GM23338 (cell line): ENCODE results near the gene CLP1. TPM values are rescaled to one million over a fixed set of nuclear protein-coding genes. Genes with fewer than 3 reads are reported as not detected.

Experiments used
- ATAC-seq: fragments of 200-7000 bp; cut with Tn5 transposase; 3 replicates; pipeline ENCODE4 v1.9.1; 2020
- DNase-seq: peaks from one replicate; pipeline ENCODE4 v3.0.0-alpha.2; 2015; ENCODE audit warnings: low spot score
- H2AFZ ChIP-seq: fragments of 200-600 bp; sonication (generic); 2 replicates; pipeline ENCODE4 v1.8.0; 2016; ENCODE audit warnings: antibody characterized with exemption, mild to moderate bottlenecking, moderate library complexity
- H3F3A ChIP-seq: fragments of 200-600 bp; sonication (generic); replicated peaks from 2 replicates; pipeline ENCODE4 v1.8.0; 2017; ENCODE audit warnings: antibody characterized with exemption, mixed run types, low read depth
- H3K27ac ChIP-seq: fragments of 200-600 bp; sonication (generic); 2 replicates; pipeline ENCODE4 v1.6.1; 2016; ENCODE audit warnings: low read depth
- H3K27me3 ChIP-seq: fragments of 200-600 bp; sonication (generic); 2 replicates; pipeline ENCODE4 v1.8.0; 2016; ENCODE audit warnings: mild to moderate bottlenecking, mixed run types, moderate library complexity; ENCODE audit not compliant: insufficient read depth
- H3K36me3 ChIP-seq: fragments of 200-600 bp; sonication (generic); 2 replicates; pipeline ENCODE4 v1.8.0; 2016; ENCODE audit warnings: mild to moderate bottlenecking; ENCODE audit not compliant: insufficient read depth
- H3K4me1 ChIP-seq: fragments of 200-600 bp; sonication (generic); 2 replicates; pipeline ENCODE4 v1.8.0; 2016; ENCODE audit warnings: mild to moderate bottlenecking, moderate library complexity; ENCODE audit not compliant: insufficient read depth
- H3K4me2 ChIP-seq: fragments of 200-600 bp; sonication (generic); 2 replicates; pipeline ENCODE4 v1.7.1; 2017; ENCODE audit warnings: mixed run types
- H3K4me3 ChIP-seq: fragments of 200-600 bp; sonication (generic); 2 replicates; pipeline ENCODE4 v1.6.1; 2016; ENCODE audit warnings: mixed run types
- H3K79me2 ChIP-seq: fragments of 200-600 bp; sonication (generic); replicated peaks from 2 replicates; pipeline ENCODE4 v1.8.0; 2017; ENCODE audit warnings: mild to moderate bottlenecking; ENCODE audit not compliant: insufficient read depth
- H3K9me2 ChIP-seq: fragments of 200-600 bp; sonication (generic); 2 replicates; pipeline ENCODE4 v1.8.0; 2017; ENCODE audit not compliant: insufficient read depth
- H4K20me1 ChIP-seq: fragments of 200-600 bp; sonication (generic); replicated peaks from 2 replicates; pipeline ENCODE4 v1.8.0; 2017; ENCODE audit warnings: mild to moderate bottlenecking; ENCODE audit not compliant: insufficient read depth
- H3K27ac Mint-ChIP-seq: 2 replicates; pipeline ENCODE4 v1.8.0; 2020; ENCODE audit warnings: inconsistent platforms, mild to moderate bottlenecking, moderate library complexity, mixed read lengths
- H3K27me3 Mint-ChIP-seq: 3 replicates; pipeline ENCODE4 v1.8.0; 2022; ENCODE audit warnings: low read depth, mild to moderate bottlenecking, moderate library complexity, mixed read lengths, inconsistent platforms; ENCODE audit not compliant: insufficient read depth, poor library complexity
- H3K36me3 Mint-ChIP-seq: 3 replicates; pipeline ENCODE4 v1.8.0; 2021; ENCODE audit warnings: low read depth, mild to moderate bottlenecking, inconsistent platforms, moderate library complexity, mixed read lengths
- H3K4me1 Mint-ChIP-seq: 3 replicates; pipeline ENCODE4 v1.8.0; 2020; ENCODE audit warnings: mild to moderate bottlenecking, inconsistent platforms, mixed read lengths
- H3K4me3 Mint-ChIP-seq: 3 replicates; pipeline ENCODE4 v1.8.0; 2021; ENCODE audit warnings: moderate library complexity, mild to moderate bottlenecking, inconsistent platforms, mixed read lengths
- H3K9me3 Mint-ChIP-seq: 3 replicates; pipeline ENCODE4 v1.8.0; 2020; ENCODE audit warnings: moderate library complexity, mild to moderate bottlenecking, inconsistent platforms, mixed read lengths
- CREB1 ChIP-seq: fragments of 250-450 bp; sonication (Bioruptor Pico); IDR thresholded peaks from 2 replicates; pipeline ENCODE4 v1.5.0; 2020; ENCODE audit warnings: low read depth, mild to moderate bottlenecking, moderate library complexity
- CTCF ChIP-seq, 2 experiments: fragments of 200-600 bp in 1 of 2; sonication (generic) in 1 of 2; conservative IDR thresholded peaks; 2 replicates each; pipeline versions ENCODE4 v1.5.1 to v1.6.1; 2016 to 2017; ENCODE audit warnings: antibody characterized with exemption in 2 of 2, low read depth in 2 of 2, mild to moderate bottlenecking in 2 of 2, moderate library complexity in 1 of 2
- EZH2phosphoT487 ChIP-seq: fragments of 200-600 bp; sonication (generic); IDR thresholded peaks from one replicate; pipeline ENCODE4 v1.8.1; 2018; ENCODE audit warnings: antibody characterized with exemption; ENCODE audit not compliant: unreplicated experiment
- JUNB ChIP-seq: IDR thresholded peaks from one replicate; pipeline ENCODE4 v1.6.1; 2016; ENCODE audit warnings: antibody characterized with exemption; ENCODE audit not compliant: unreplicated experiment
- NANOG ChIP-seq: IDR thresholded peaks from 2 replicates; pipeline ENCODE4 v1.6.1; 2016; ENCODE audit warnings: antibody characterized with exemption, borderline replicate concordance
- POLR2AphosphoS5 ChIP-seq: IDR thresholded peaks from 2 replicates; pipeline ENCODE4 v1.6.1; 2016; ENCODE audit warnings: antibody characterized with exemption, low read depth
- REST ChIP-seq: IDR thresholded peaks from one replicate; pipeline ENCODE4 v1.6.1; 2018; ENCODE audit warnings: antibody characterized with exemption; ENCODE audit not compliant: unreplicated experiment
- STAT1 ChIP-seq: IDR thresholded peaks from one replicate; pipeline ENCODE4 v1.6.1; 2016; ENCODE audit warnings: antibody characterized with exemption; ENCODE audit not compliant: unreplicated experiment
- ZNF114 ChIP-seq: fragments of 250-450 bp; sonication (Bioruptor Pico); IDR thresholded peaks from 2 replicates; pipeline ENCODE4 v1.5.0; 2020; ENCODE audit warnings: mild to moderate bottlenecking, moderate library complexity
- ZNF331 ChIP-seq: fragments of 250-450 bp; sonication (Bioruptor Pico); IDR thresholded peaks from 2 replicates; pipeline ENCODE4 v1.5.0; 2020; ENCODE audit warnings: low read depth, mild to moderate bottlenecking, moderate library complexity
- ZNF462 ChIP-seq: fragments of 250-450 bp; sonication (Bioruptor Pico); IDR thresholded peaks from 2 replicates; pipeline ENCODE4 v1.5.0; 2020; ENCODE audit warnings: mild to moderate bottlenecking, moderate library complexity
- polyA plus RNA-seq: library from polyadenylated mRNA; unstranded; fragments of >200 nt; fragmentation: Nextera tagmentation; extraction: Ambion mirVana; gene quantifications from 2 replicates; pipeline ENCODE4 v1.2.1, GENCODE V29; 2016
- total RNA-seq: library from RNA; depleted of rRNA; stranded (reverse); fragments of >200 nt; shearing (Covaris generic); gene quantifications from 2 replicates; pipeline ENCODE4 v1.2.3, GENCODE V29; 2014

CLP1 gene
- total and polyA plus RNA-seq, 2 experiments from 2014 or later: 16.8 to 25.2 TPM

GRCh38 chr11:57615308-57615707 lies 42.3 kb upstream of the CLP1 start:
- Histone ChIP-seq H3K9me2 (no peaks in the 10 kb centered on the region), H2AFZ (no peak overlapping the region), H3F3A (0 out of 2 replicates have a peak, but pooled peaks cover 3% of the 10 kb centered on the region), H3K36me3 (no peaks in the 10 kb centered on the region), H3K4me2 (no peak overlapping the region), H3K4me3 (no peak overlapping the region), H3K79me2 (no peaks in the 10 kb centered on the region), H3K27ac (no peak overlapping the region), H4K20me1 (no peaks in the 10 kb centered on the region), H3K27me3 (no peaks in the 10 kb centered on the region), H3K4me1 (no peaks in the 10 kb centered on the region)
- DNase-seq (no peak), ATAC-seq (no peak)
- H3K4me1 Mint-ChIP-seq: peaks cover 3% of the 10 kb centered on the region; the same call in 1 of the 3 replicates
- peaks cover 10% of the 10 kb centered on the region for H3K27me3 Mint-ChIP-seq
- TF ChIP-seq ZNF462 (CRISPR knock-in tag): no peak
- no peak for TF ChIP-seq JUNB
- no peak overlapping the region for H3K4me3 Mint-ChIP-seq
- peaks cover 41% of the 10 kb centered on the region for H3K36me3 Mint-ChIP-seq
- peaks cover 11% of the 10 kb centered on the region; the same call in 2 of the 3 replicates for H3K9me3 Mint-ChIP-seq
- no peak overlapping the region for H3K27ac Mint-ChIP-seq

- Histone ChIP-seq H3K36me3 (no peaks in the 10 kb centered on the region), H3K4me3 (no peak overlapping the region), H3K79me2 (no peaks in the 10 kb centered on the region), H3K4me1 (no peaks in the 10 kb centered on the region), H3K9me2 (no peaks in the 10 kb centered on the region), H3K27me3 (no peaks in the 10 kb centered on the region), H4K20me1 (no peaks in the 10 kb centered on the region), H3K4me2 (no peak overlapping the region), H3K27ac (no peak overlapping the region), H3F3A (0 out of 2 replicates have a peak, but pooled peaks cover 3% of the 10 kb centered on the region), H2AFZ (no peak overlapping the region)
- DNase-seq (no peak), ATAC-seq (no peak)
- Mint-ChIP-seq H3K36me3 (peaks cover 41% of the 10 kb centered on the region), H3K9me3 (peaks cover 23% of the 10 kb centered on the region; the same call in 2 of the 3 replicates), H3K4me3 (no peak overlapping the region), H3K27me3 (peaks cover 5% of the 10 kb centered on the region), H3K4me1 (peaks cover 3% of the 10 kb centered on the region; the same call in 1 of the 3 replicates), H3K27ac (no peak overlapping the region)
- no peak for TF ChIP-seq EZH2phosphoT487
- no peak for TF ChIP-seq ZNF331 (CRISPR knock-in tag)
- no peak for TF ChIP-seq REST
- no peak for TF ChIP-seq JUNB
- no peak for TF ChIP-seq STAT1
- no peak for TF ChIP-seq CTCF (conservative IDR thresholded peaks at IDR 0.05; ENCODE audit: low read depth in 2 of 2)
- TF ChIP-seq POLR2AphosphoS5: no peak
- TF ChIP-seq NANOG: no peak
- no peak for TF ChIP-seq ZNF114 (CRISPR knock-in tag)
- TF ChIP-seq CREB1 (CRISPR knock-in tag): no peak
Observed at GRCh38 chr11:57616595-57616994, 41.0 kb upstream of the CLP1 start.
